ENCODE measurements around the gene CELF4.

CELF4 gene

GRCh38 chr18:37565101-37565976 is at the start of gene CELF4:
Gene CELF4, minus strand, starts transcription at chr18:37565798.
- DNase-seq (ENCODE audit: low read depth in 3 of 3, low spot score in 1 of 3), result no peak

- no peak for DNase-seq (ENCODE audit: low read depth in 3 of 3, low spot score in 1 of 3)
Observed at GRCh38 chr18:37613253-37613565, 47.6 kb upstream of the CELF4 start.

GRCh38 chr18:37612524-37613252 is 47.1 kb upstream of the CELF4 start:
- DNase-seq (ENCODE audit: low read depth in 3 of 3, low spot score in 1 of 3), result no peak

DNA sequence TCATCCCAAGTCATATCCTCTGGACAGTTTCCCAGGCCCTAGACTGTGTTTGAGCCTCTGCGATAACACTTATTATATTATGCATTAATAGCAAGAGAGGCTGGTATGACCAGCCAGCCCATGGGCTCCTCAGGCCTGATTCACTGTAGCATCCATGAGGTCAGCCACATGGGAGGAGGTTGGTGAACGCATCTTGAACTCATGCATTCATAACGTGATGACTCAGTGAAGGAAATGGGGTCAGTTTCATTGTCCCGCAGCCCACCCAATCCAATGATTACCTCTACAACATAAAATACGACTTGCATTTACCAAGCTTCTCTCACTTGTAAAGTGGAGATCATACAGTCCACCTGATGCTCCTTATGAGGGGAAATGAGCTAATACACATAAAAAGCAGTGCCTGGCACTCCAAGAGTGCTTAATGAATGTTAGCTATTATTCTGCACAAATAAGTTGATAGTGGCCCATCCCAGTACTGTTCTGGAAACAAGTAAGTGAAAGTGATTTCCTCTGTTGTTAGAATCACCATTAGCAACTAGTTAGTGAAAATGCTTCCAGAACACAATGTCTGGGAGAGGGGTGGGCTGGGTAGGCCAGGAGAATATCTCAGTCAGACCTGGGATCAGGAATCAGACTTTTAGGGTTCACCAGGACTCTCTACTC is 46.1 kb upstream of the CELF4 start:
- DNase-seq (ENCODE audit: low read depth in 3 of 3, low spot score in 1 of 3), result no peak

DNA sequence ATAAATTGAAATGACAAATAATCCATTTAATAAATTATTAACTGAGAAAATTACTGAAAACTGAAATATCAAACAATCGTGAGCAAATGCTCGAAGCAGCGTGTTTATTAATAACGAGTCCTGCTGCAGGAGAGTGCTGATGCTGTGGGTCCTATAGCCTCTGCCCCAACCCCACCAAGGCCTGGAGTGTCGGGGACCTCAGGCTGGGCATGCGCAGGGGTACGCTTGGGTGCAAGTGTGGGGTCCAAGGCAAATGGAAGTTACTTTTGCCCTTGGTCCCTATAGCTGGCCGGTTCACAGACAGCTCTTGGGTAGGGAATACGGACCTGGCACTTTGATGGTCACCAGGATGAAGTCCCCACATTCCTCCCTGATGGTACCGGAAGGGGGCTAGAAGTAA is 43.3 kb upstream of the CELF4 start:
- no peak for DNase-seq (ENCODE audit: low read depth in 3 of 3, low spot score in 1 of 3)

DNA sequence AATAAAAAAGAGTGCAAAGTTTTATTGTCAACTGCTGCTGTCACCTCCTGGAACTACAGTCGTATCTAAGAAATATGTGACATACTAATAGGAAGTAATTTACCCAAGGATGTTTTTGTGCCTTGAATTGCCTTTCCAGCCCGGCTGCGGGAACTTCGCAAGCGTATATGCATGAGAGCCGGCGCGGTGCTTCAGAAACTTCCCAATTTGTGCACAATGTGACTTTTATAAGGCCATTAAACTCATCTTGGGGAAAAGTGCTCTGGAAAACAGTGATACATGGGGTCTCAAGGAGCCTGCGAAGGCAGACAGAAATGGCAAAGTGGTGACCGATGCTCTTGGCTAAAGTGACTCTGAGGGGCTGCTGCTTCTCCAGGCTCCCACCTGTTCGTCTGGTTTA is 41.7 kb upstream of the CELF4 start:
- no peak for DNase-seq (ENCODE audit: low read depth in 3 of 3, low spot score in 1 of 3)

- no peak for DNase-seq (ENCODE audit: low read depth in 3 of 3, low spot score in 1 of 3)
Observed at GRCh38 chr18:37604032-37604431, 38.4 kb upstream of the CELF4 start.

GRCh38 chr18:37598966-37599896 is 33.6 kb upstream of the CELF4 start:
- no peak for DNase-seq (ENCODE audit: low read depth in 3 of 3, low spot score in 1 of 3)

- no peak for DNase-seq (ENCODE audit: low read depth in 3 of 3, low spot score in 1 of 3)
Observed at GRCh38 chr18:37598396-37598795, 32.8 kb upstream of the CELF4 start.

- no peak for DNase-seq (ENCODE audit: low read depth in 3 of 3, low spot score in 1 of 3)
Observed at GRCh38 chr18:37590346-37590745, 24.7 kb upstream of the CELF4 start.

DNA sequence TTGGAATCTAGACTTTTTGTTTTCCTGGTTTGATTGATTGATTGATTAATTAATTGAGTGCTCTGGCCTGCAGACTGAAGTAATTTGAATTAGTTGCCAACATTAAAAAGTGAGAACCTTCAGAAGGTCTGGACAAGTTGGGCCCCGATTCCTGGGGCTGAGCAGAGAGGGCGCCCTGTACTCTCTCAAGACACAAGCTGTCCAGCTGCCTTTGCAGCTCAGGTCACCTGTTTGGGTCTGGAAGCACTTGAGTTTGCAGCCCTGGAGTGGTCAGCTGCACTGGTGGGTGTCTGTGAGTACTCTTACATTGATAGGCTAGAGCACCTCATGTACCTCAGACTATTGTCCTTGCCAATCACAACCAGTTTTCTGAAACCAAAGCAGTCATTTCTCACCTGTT is 22.7 kb upstream of the CELF4 start:
- DNase-seq (ENCODE audit: low read depth in 3 of 3, low spot score in 1 of 3), result no peak

GRCh38 chr18:37586656-37587225 is 21.1 kb upstream of the CELF4 start:
- DNase-seq (ENCODE audit: low read depth in 3 of 3, low spot score in 1 of 3), result no peak

DNA sequence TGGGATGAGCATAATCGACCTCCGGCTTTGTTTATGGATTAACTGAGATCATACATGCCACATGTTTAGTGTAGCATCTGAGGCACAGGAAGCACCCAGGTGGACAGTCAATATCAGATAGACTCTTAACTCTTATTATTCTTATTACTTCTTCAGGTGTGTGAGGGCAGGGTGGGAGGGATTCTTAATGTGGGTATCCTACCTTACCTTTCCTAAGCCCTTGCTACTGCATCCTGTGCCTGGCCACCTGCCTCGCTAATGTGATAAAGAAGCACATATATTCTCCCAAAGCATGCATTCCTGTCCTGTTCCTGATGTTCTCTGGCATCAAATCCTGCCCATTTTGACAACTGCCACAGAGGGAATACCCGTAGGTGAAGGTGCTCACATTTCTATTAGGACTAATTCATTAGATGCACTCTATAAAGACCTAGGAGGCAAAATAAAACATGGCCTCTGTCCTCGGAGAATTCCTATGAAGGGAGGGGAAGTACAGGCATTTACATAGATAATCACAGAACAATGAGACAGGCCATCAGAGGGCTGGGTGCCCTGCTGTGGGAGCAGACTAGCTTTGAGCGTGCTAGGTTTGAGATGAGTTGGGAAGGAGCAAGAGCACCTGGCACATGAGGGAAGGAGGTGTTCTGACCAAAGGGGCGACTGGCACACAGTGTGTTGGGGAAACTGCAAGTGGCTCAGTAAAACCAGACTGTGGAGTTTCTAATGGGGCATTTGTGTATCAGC is 19.5 kb upstream of the CELF4 start:
- no peak for DNase-seq (ENCODE audit: low read depth in 3 of 3, low spot score in 1 of 3)

- DNase-seq (ENCODE audit: low read depth in 3 of 3, low spot score in 1 of 3), result no peak
Observed at GRCh38 chr18:37584217-37584616, 18.6 kb upstream of the CELF4 start.

DNA sequence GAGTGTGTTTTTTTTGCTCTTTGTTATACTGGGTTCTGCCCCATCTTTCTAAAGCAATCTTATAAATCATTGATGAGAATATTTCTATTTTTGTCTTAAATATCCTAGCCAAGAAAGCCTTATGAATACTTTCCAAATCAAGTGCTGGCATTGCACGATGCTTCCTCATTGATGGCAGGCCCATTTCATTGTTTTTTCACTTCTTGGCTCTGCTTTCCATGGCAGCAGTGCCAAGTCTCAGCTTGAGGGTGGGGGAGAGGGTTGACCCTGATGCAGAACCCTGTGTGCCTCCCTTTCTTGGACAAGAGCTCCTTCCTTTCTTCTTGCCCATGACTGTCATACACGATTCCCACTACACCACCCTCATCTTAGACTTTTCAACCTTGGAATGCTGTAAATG is 16.7 kb upstream of the CELF4 start:
- no peak for DNase-seq (ENCODE audit: low read depth in 3 of 3, low spot score in 1 of 3)

DNA sequence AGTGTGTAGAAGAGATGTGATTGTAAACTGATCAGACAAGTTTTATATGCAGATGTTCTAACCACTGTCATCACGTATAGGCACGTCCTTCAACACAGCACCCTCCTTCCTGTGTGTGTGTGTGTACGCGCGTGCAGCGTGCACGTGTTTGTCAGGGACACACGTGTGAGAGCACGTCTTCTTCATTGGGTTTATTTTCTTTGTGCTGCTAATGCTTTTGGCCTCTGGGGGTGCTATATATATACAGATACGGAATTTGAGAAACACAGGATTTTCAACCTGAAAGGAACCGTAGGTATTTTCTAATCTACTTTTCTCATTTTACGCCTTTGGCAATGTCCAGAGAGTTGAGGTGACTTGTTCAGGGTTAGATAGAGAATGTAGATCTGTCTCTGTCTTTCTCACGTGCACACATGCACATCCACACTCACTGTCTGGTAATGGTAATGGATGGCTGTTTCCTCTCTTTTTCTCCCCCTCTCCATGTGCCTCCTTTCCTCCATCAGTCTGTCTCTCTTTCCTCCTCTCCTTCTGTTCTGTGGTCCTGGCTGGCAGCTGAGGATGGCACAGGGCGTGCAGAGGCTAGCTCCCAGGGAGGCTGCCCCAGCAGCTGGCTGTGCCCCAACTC is 13.4 kb upstream of the CELF4 start:
- DNase-seq (ENCODE audit: low read depth in 3 of 3, low spot score in 1 of 3), result no peak

GRCh38 chr18:37578182-37578678 is 12.6 kb upstream of the CELF4 start:
- DNase-seq (ENCODE audit: low read depth in 3 of 3, low spot score in 1 of 3), result no peak

DNA sequence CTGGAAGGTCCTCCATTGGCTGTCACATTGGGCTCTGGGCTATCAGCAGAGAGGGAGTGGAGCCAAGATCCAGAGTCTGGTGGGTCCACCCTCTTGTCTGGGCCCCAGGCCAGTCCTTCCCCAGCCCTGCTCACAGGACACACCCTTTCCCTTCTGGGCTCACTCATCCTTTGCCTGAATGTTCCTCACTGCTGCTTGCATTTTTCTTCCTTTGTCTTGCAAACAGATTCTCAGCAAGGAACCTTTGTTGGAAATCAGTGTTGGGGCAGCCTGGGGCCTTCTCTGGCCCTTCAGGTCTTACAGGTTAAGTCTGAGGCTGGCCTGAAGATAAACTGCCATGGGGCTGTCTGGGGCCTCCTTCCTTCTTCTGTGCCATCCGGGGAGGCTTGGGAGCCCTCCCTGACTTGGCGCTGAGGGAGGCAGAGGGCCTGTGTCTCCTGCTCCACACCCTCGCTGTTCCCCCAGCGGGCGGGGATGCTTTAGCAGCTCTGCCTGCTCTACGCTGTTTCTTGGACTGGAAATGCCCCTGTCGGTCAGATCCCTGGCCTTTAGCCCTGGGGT is 11.5 kb upstream of the CELF4 start:
- DNase-seq (ENCODE audit: low read depth in 3 of 3, low spot score in 1 of 3), result no peak

DNA sequence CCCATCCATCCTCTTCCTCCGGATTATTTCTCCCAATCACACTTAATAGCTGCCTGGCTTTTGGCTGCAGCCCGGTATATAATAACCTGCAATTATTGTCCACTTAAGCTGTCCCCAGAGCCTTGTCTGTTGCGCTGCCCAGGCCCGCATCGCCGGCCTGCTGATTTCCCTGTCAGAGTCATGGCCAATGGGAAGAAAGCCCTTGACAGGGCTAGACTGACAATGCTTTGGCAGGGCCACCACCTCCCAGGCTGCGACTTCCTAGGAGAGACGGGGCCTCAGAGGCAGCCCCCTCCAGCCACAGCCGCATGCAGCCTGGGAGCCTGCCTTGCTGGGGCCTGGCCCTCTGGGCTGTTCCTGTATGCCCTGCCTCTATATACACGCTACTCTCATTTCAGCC is 10.0 kb upstream of the CELF4 start:
- no peak for DNase-seq (ENCODE audit: low read depth in 3 of 3, low spot score in 1 of 3)

Data from stimulated activated CD4-positive, alpha-beta T cell treated with anti-CD3 and anti-CD28 coated beads, TNF-alpha, amount 100 ng/mL, for 1 hour (primary cell).